ENCODE data around the gene GDF10. TPM values are rescaled to one million over a fixed set of nuclear protein-coding genes. Genes with fewer than 3 reads are reported as not detected.

GDF10 gene
- total and polyA plus RNA-seq, 7 donors: 0.03 to 0.58 (median 0.14) TPM; not detected in 2

DNA sequence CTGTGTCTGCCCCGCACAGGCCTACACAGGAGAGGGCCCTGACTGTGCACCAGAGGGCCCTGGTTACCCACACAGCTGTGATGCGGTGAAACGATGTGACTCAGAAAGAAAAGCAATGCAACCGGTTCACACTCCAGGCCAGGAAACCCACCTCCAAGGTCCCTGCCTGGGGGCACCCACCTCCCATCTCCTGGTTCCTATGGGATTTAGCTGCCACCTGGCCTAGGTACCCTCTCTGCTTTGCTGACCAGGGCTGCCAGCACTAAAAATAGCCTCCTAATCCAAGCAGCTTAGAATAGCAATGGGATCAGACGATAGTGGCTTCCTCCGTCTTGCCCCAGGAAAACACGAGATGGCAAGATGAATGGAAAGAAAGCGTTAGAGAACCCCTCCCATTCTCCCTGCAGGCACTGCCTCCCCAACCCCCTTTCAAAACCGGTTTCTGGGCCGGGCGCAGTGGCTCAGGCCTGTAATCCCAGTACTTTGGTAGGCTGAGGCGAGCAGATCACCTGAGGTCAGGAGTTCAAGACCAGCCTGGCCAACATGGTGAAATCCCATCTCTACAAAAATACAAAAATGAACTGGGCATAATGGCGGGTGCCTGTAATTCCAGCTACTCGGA lies 60.5 kb downstream of the GDF10 start:
- H3K27me3 ChIP-seq (ENCODE audit: insufficient read depth in 3 of 3, low read length in 2 of 3): no peaks in the 10 kb centered on the region
- DNase-seq: peak in 1 of 2 donors; percentile 22
- 44 to 57% (median 49%) methylated on average over 14 of the region's 14 CpGs for WGBS, 3 donors

GRCh38 chr10:47361293-47361692 lies 61.3 kb downstream of the GDF10 start:
- ATAC-seq (peak in 3 of 4 donors; percentile 47 to 63 (median 51)), DNase-seq (peak in 1 of 2 donors; percentile 50)
- no peak overlapping the region for H3K27ac ChIP-seq
- H3K4me3 ChIP-seq: no peak overlapping the region
- H3K36me3 ChIP-seq (ENCODE audit: insufficient read depth in 1 of 2, low read depth in 1 of 2): no peaks in the 10 kb centered on the region
- no peaks in the 10 kb centered on the region for H3K27me3 ChIP-seq (ENCODE audit: insufficient read depth in 3 of 3, low read length in 2 of 3)
- intact Hi-C loops (cut with DNase I): no loop called here
- no peaks in the 10 kb centered on the region for H3K9me3 ChIP-seq
- TF ChIP-seq CTCF (IDR thresholded peaks at IDR 0.05): peak; percentile 51
- WGBS, 3 donors: 62 to 65% (median 65%) methylated on average over 9 of the region's 9 CpGs
- H3K4me1 ChIP-seq: no peaks in the 10 kb centered on the region

More for the DNA sequence above, 60.5 kb downstream of the GDF10 start:
- Histone ChIP-seq H3K27ac (no peak overlapping the region), H3K4me3 (no peak overlapping the region), H3K4me1 (no peaks in the 10 kb centered on the region), H3K9me3 (no peaks in the 10 kb centered on the region), H3K36me3 (ENCODE audit: insufficient read depth in 1 of 2, low read depth in 1 of 2) (no peaks in the 10 kb centered on the region)
- no peak for TF ChIP-seq CTCF (IDR thresholded peaks at IDR 0.05)
- ATAC-seq: peak; percentile 47 to 74 (median 73)
- intact Hi-C loops (cut with DNase I): no loop called here

DNA sequence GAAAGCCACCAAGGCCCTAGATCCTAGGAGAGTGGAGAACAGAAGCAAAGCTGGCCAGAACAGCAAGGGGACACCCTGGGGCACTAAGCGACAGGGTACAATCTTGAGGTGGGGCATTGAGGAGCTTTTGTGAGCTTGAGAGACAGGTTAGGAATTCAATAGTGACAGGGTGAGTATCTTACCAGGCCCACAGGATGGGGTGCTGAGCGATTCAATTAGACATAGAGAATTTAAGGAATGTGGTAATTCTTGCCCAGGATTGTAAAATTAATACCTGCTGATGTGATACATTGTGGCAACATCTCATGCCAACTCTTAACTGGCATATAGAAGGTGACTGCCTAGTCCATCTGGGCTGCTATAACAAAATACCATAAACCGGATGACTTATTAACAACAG lies 62.2 kb downstream of the GDF10 start:
- no peak overlapping the region for H3K27ac ChIP-seq
- H3K36me3 ChIP-seq (ENCODE audit: insufficient read depth in 1 of 2, low read depth in 1 of 2): no peaks in the 10 kb centered on the region
- H3K4me1 ChIP-seq: no peaks in the 10 kb centered on the region
- WGBS, 3 donors: 46 to 59% (median 54%) methylated on average over 3 of the region's 3 CpGs
- DNase-seq: peak in 1 of 2 donors; percentile 15
- intact Hi-C loops (cut with DNase I): no loop called here
- H3K9me3 ChIP-seq: no peaks in the 10 kb centered on the region
- no peak for ATAC-seq
- TF ChIP-seq CTCF (IDR thresholded peaks at IDR 0.05): no peak
- no peaks in the 10 kb centered on the region for H3K27me3 ChIP-seq (ENCODE audit: insufficient read depth in 3 of 3, low read length in 2 of 3)
- H3K4me3 ChIP-seq: no peak overlapping the region

Other genes starting within 250 kb of the GDF10 start
- gene GDF2, start 22.3 kb downstream of the GDF10 start, total RNA-seq: not detected
- not detected for gene GDF2, start 22.3 kb downstream of the GDF10 start, polyA plus RNA-seq
- gene RBP3, start 48.2 kb downstream of the GDF10 start, total RNA-seq: not detected
- gene RBP3, start 48.2 kb downstream of the GDF10 start, polyA plus RNA-seq: not detected
- gene ZNF488, start 84.1 kb downstream of the GDF10 start, total RNA-seq: under 1 TPM in 3 of 4 donors, not detected in 1; 0.07 to 0.15 (median 0.08) TPM
- under 1 TPM in 2 of 3 donors, not detected in 1; 0.03 to 0.04 TPM for gene ZNF488, start 84.1 kb downstream of the GDF10 start, polyA plus RNA-seq
- gene ANXA8, start 183.9 kb downstream of the GDF10 start, total RNA-seq: under 1 TPM in 1 of 4 donors, not detected in 3; 0.17 TPM
- gene ANXA8, start 183.9 kb downstream of the GDF10 start, polyA plus RNA-seq: under 1 TPM; 0.03 to 0.08 (median 0.05) TPM
- gene FAM25G, start 191.5 kb downstream of the GDF10 start, total RNA-seq: not detected
- not detected for gene FAM25G, start 191.5 kb downstream of the GDF10 start, polyA plus RNA-seq
- gene AGAP9, start 223.4 kb downstream of the GDF10 start, total RNA-seq: 1 to 10 TPM; 1.1 to 2.7 (median 1.8) TPM
- 1 to 10 TPM in 2 of 3 donors, under 1 TPM in 1; 0.82 to 2.3 (median 1.7) TPM for gene AGAP9, start 223.4 kb downstream of the GDF10 start, polyA plus RNA-seq